Gastrocnemius medialis (tissue), 4 donors: ENCODE measurements around the gene GPM6B. TPM values are rescaled to one million over a fixed set of nuclear protein-coding genes. Genes with fewer than 3 reads are reported as not detected.
A peak's percentile ranks its signal among the peaks of the same experiment; 100 is the strongest.

Experiments used
- ATAC-seq, 2 donors: fragments of 150-250 bp; one replicate each; pipeline ENCODE4 v1.9.1; 2016
- DNase-seq, 2 donors: peaks; one replicate each; pipeline ENCODE4 v3.0.0-alpha.2; 2019
- H3K27ac ChIP-seq, 4 donors: fragments of 200-600 bp; sonication (generic); 1 replicate in 1 of 4; 2 replicates in 3 of 4; pipeline ENCODE4 v1.5.1; 2016 to 2018; ENCODE audit warnings: mild to moderate bottlenecking in 2 of 4, moderate library complexity in 1 of 4
- H3K27me3 ChIP-seq, 3 donors: fragments of 200-600 bp; sonication (generic) in 2 of 3; 1 replicate in 1 of 3; 2 replicates in 2 of 3; pipeline versions ENCODE4 v1.5.1 to v1.6.0; 2016 to 2019; ENCODE audit warnings: mild to moderate bottlenecking in 1 of 3, moderate library complexity in 1 of 3
- H3K36me3 ChIP-seq, 2 donors: fragments of 200-600 bp; sonication (generic) in 1 of 2; one replicate each; pipeline ENCODE4 v1.5.1; 2017 to 2018
- H3K4me1 ChIP-seq, 2 donors: fragments of 200-600 bp; sonication (generic) in 1 of 2; one replicate each; pipeline ENCODE4 v1.5.1; 2016 to 2017; ENCODE audit warnings: mild to moderate bottlenecking in 2 of 2
- H3K4me3 ChIP-seq, 4 donors: fragments of 200-600 bp; sonication (generic) in 3 of 4; 1 replicate in 1 of 4; 2 replicates in 3 of 4; pipeline ENCODE4 v1.5.1; 2016 to 2019; ENCODE audit warnings: mild to moderate bottlenecking in 2 of 4
- H3K9me3 ChIP-seq, 3 donors: fragments of 200-600 bp; sonication (generic) in 2 of 3; 1 replicate in 1 of 3; 2 replicates in 2 of 3; pipeline ENCODE4 v1.5.1; 2016 to 2019
- POLR2A ChIP-seq, 2 donors: fragments of 450-650 bp; IDR thresholded peaks; one replicate each; pipeline ENCODE4 v1.6.1; 2017; ENCODE audit warnings: antibody characterized with exemption in 2 of 2, mild to moderate bottlenecking in 2 of 2, moderate library complexity in 2 of 2
- in situ Hi-C, 4 donors: fragments of 200-750 bp; cut with MboI; loops; one replicate each; pipeline versions ENCODE4 v1.15.0 to v1.8.0; 2017; ENCODE audit warnings: low sequenced_read_pairs in 4 of 4
- intact Hi-C: fragments of 100-400 bp; cut with DNase I; formaldehyde crosslinking; loops from one replicate; pipeline ENCODE4 v1.15.1; 2023; ENCODE audit warnings: low total_unique reads
- total RNA-seq, 4 donors: library from RNA; depleted of rRNA; stranded (reverse); fragments of >200 nt; gene quantifications; one replicate each; pipeline versions ENCODE4 v1.1.0 to v1.2.3, GENCODE V29; 2016
- TF ChIP-seq, protein P1 (sequence below), 5 experiments: fragments of 450-650 bp in 3 of 5; fragments of 200-600 bp in 2 of 5; sonication (generic) in 2 of 5; IDR thresholded peaks in 4 of 5; conservative IDR thresholded peaks in 1 of 5; 1 replicate in 4 of 5; 2 replicates in 1 of 5; pipeline ENCODE4 v1.5.1; 2016 to 2019; ENCODE audit warnings: antibody characterized with exemption in 5 of 5, mild to moderate bottlenecking in 3 of 5, moderate library complexity in 3 of 5

Gene GPM6B
- total RNA-seq, 4 donors from 2014 or later: 3.1 to 6.5 (median 3.6) TPM

DNA sequence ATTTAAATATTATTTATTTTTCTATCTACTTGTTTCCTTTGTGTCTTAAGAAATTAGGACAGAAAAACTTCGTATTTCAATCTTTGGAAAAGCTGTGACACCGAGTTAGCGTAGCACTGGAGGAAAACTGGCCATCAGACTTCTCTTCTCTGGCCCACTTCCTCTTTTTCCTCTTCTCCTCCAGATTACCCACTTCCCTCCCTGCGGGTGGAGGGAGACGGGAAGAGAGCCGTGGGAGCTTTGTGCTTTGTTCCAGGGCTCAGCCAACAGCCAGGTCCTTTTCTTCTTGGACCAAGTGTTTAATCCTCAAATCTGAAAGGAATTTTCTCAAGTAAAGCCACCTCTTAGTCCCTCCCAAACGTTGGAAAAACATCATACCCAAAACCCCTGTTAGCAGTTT is 52.6 kb downstream of the GPM6B start:
- Histone ChIP-seq H3K9me3 (no peaks in the 10 kb centered on the region), H3K27ac (peak overlapping the region; percentile 18 to 66 (median 61)), H3K4me3 (no peak overlapping the region), H3K36me3 (peaks cover 0 to 24% of the 10 kb centered on the region in 2 donors), H3K4me1 (no peaks in the 10 kb centered on the region), H3K27me3 (no peaks in the 10 kb centered on the region)
- no peak for DNase-seq
- no peak for ATAC-seq
- TF ChIP-seq, protein P1, sequence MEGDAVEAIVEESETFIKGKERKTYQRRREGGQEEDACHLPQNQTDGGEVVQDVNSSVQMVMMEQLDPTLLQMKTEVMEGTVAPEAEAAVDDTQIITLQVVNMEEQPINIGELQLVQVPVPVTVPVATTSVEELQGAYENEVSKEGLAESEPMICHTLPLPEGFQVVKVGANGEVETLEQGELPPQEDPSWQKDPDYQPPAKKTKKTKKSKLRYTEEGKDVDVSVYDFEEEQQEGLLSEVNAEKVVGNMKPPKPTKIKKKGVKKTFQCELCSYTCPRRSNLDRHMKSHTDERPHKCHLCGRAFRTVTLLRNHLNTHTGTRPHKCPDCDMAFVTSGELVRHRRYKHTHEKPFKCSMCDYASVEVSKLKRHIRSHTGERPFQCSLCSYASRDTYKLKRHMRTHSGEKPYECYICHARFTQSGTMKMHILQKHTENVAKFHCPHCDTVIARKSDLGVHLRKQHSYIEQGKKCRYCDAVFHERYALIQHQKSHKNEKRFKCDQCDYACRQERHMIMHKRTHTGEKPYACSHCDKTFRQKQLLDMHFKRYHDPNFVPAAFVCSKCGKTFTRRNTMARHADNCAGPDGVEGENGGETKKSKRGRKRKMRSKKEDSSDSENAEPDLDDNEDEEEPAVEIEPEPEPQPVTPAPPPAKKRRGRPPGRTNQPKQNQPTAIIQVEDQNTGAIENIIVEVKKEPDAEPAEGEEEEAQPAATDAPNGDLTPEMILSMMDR (IDR thresholded peaks at IDR 0.05 in 4 of 5, conservative IDR thresholded peaks at IDR 0.05 in 1 of 5): no peak
- TF ChIP-seq POLR2A (IDR thresholded peaks at IDR 0.05): no peak
- in situ Hi-C loops (loop anchor here in 2 of 4 donors (10.0 kb wide), 2 partner anchors 261 to 271 kb away; partner anchors contain the start of gene GEMIN8 (in 1 of the 2)), intact Hi-C loops (no loop called here)

DNA sequence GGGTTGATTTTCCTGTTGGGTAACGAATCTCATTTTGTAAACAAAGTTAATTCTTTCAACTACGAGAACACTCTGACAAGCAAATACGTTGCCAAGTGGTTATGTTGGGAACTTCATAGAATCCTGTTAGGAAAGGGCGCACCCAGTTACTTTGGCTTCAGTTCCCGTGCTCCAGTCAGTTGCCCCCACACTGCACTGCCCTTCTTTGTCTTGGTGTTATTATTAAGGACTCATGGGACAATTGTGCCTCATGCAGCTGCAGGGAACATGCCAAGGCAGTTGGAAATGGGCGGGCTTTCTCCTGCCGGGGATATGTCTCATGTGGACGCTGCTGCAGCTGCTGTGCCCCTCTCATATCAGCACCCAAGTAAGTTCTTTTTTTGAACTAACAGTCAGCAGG is 53.4 kb downstream of the GPM6B start:
- in situ Hi-C loops (loop anchor here in 2 of 4 donors (10.0 kb wide), 2 partner anchors 261 to 271 kb away; partner anchors contain the start of gene GEMIN8 (in 1 of the 2)), intact Hi-C loops (no loop called here)
- H3K4me3 ChIP-seq: no peak overlapping the region
- no peaks in the 10 kb centered on the region for H3K27me3 ChIP-seq
- TF ChIP-seq, protein P1 (IDR thresholded peaks at IDR 0.05 in 4 of 5, conservative IDR thresholded peaks at IDR 0.05 in 1 of 5): no peak
- peak in 1 of 2 donors; percentile 12 for TF ChIP-seq POLR2A (IDR thresholded peaks at IDR 0.05)
- peaks cover 0 to 16% of the 10 kb centered on the region in 2 donors for H3K36me3 ChIP-seq
- DNase-seq (peak; percentile 6 to 21), ATAC-seq (peak; percentile 68)
- no peaks in the 10 kb centered on the region for H3K4me1 ChIP-seq
- H3K9me3 ChIP-seq: no peaks in the 10 kb centered on the region
- peak overlapping the region in 3 of 4 donors; percentile 56 to 66 (median 66) for H3K27ac ChIP-seq

DNA sequence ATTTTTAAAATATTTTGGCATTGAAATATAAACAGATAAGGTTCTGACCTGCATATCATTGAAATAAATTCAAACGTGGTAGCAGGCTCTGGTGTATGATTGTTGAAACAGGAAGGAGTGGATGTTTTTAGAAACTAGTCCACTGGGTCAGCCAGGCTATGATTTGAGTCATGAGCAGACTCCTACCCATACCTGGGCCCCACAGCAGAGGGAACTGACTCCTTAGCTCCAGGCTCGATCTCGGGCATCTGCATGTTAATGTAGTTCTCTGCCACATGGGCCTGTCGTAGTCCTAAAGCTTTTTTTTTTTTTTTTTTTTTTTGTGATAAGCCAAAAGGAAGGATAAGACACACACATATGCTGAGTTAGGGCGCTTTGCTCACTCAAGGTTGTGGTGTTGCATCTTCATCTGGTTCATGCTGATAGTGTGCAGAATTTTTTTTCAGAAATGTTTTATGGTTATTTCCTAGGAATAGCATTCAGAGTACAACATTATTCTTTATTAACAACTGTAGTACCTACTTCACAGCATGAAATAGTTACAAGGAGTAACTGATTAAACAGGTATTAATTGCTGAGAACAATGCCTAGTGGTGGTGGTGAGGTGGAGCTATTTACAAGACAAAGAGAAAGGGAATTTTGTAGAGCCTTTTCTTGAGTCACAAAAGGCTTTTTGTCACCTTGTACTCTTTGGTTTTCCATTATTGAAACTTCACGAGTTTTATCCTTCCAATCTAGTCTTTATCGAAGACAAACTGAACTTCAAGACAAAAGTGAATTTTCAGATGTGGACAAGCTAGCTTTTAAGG is 55.1 kb downstream of the GPM6B start:
- H3K36me3 ChIP-seq: peaks cover 0 to 23% of the 10 kb centered on the region in 2 donors
- no peak for DNase-seq
- TF ChIP-seq, protein P1 (IDR thresholded peaks at IDR 0.05 in 4 of 5, conservative IDR thresholded peaks at IDR 0.05 in 1 of 5): no peak
- TF ChIP-seq POLR2A (IDR thresholded peaks at IDR 0.05): no peak
- no peaks in the 10 kb centered on the region for H3K27me3 ChIP-seq
- no peak overlapping the region for H3K4me3 ChIP-seq
- H3K9me3 ChIP-seq: no peaks in the 10 kb centered on the region
- in situ Hi-C loops: loop anchor here in 2 of 4 donors (10.0 kb wide), 2 partner anchors 263 to 273 kb away; partner anchors contain the start of gene GEMIN8 (in 1 of the 2)
- no peaks in the 10 kb centered on the region for H3K4me1 ChIP-seq
- intact Hi-C loops: no loop called here
- ATAC-seq: no peak
- H3K27ac ChIP-seq: peak overlapping the region in 2 of 4 donors; percentile 56 to 67

DNA sequence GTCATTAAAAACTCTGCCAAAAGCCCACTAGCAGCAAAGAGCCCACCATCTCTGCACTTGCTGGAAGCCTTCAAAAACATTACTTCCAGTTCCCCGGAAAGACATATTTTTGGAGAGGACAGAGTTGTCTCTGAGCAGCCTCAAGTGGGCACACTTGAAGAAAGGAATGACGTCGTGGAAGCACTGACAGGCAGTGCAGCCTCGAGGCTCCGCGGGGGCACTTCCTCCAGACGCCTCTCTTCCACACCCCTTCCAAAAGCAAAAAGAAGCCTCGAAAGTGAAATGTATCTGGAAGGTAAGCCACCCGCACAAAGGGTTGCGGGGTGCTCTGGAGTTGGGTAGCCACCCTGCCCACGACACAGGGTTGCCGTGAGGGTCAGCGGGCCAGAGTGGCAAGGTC is 56.5 kb downstream of the GPM6B start:
- DNase-seq (no peak), ATAC-seq (no peak)
- no peaks in the 10 kb centered on the region for H3K9me3 ChIP-seq
- H3K27ac ChIP-seq: no peak overlapping the region
- intact Hi-C loops (no loop called here), in situ Hi-C loops (loop anchor here in 2 of 4 donors (10.0 kb wide), 2 partner anchors 264 to 274 kb away; partner anchors contain the start of gene GEMIN8 (in 1 of the 2))
- H3K4me1 ChIP-seq: no peaks in the 10 kb centered on the region
- no peak overlapping the region for H3K4me3 ChIP-seq
- TF ChIP-seq, protein P1 (IDR thresholded peaks at IDR 0.05 in 4 of 5, conservative IDR thresholded peaks at IDR 0.05 in 1 of 5): no peak
- TF ChIP-seq POLR2A (IDR thresholded peaks at IDR 0.05): no peak
- peaks cover 0 to 25% of the 10 kb centered on the region in 2 donors for H3K36me3 ChIP-seq
- H3K27me3 ChIP-seq: no peaks in the 10 kb centered on the region
